DMS53 treated with DMSO at 0.1 percent for 48 hours (cell line): ENCODE results near the gene RASGRP3.
A peak's percentile ranks its signal among the peaks of the same experiment; 100 is the strongest.

ENCODE experiments used
- DNase-seq: peaks from one replicate; lab custom pipeline; 2025; ENCODE audit not compliant: unreplicated experiment; lab: John Stamatoyannopoulos, UW

RASGRP3 gene

GRCh38 chr2:33573657-33574056, 97.2 kb downstream of the RASGRP3 start:
- DNase-seq = no peak

- no peak for DNase-seq
These were observed 100.6 kb downstream of the RASGRP3 start for GRCh38 chr2:33577084-33577483.

GRCh38 chr2:33577668-33578067, 101.2 kb downstream of the RASGRP3 start:
- no peak for DNase-seq

- DNase-seq = no peak
These were observed 102.8 kb downstream of the RASGRP3 start for GRCh38 chr2:33579227-33579626.

- DNase-seq = no peak
These were observed 105.4 kb downstream of the RASGRP3 start for GRCh38 chr2:33581872-33582271.

- no peak for DNase-seq
These were observed 106.9 kb downstream of the RASGRP3 start for GRCh38 chr2:33583194-33583938.

GRCh38 chr2:33586766-33587165, 110.3 kb downstream of the RASGRP3 start:
- no peak for DNase-seq

GRCh38 chr2:33588232-33588631, 111.8 kb downstream of the RASGRP3 start:
- DNase-seq = no peak

GRCh38 chr2:33589444-33589843, 113.0 kb downstream of the RASGRP3 start:
- no peak for DNase-seq

GRCh38 chr2:33595385-33595784, 118.9 kb downstream of the RASGRP3 start:
- no peak for DNase-seq

- no peak for DNase-seq
These were observed 120.6 kb downstream of the RASGRP3 start for GRCh38 chr2:33597026-33597425.

- DNase-seq = peak; percentile 33
These were observed 122.2 kb downstream of the RASGRP3 start for GRCh38 chr2:33598561-33599174.

- DNase-seq = peak; percentile 84
These were observed 122.9 kb downstream of the RASGRP3 start, which contains the start of gene FAM98A for GRCh38 chr2:33599175-33599942. Gene FAM98A (minus strand): TSS chr2:33599299. CDS start chr2:33599221, 78 bp downstream.

GRCh38 chr2:33599943-33600192, 123.4 kb downstream of the RASGRP3 start:
- no peak for DNase-seq

- DNase-seq = no peak
These were observed 125.9 kb downstream of the RASGRP3 start for GRCh38 chr2:33602201-33602830.

GRCh38 chr2:33603416-33603815, 127.0 kb downstream of the RASGRP3 start:
- DNase-seq = no peak

- DNase-seq = no peak
These were observed 128.6 kb downstream of the RASGRP3 start for GRCh38 chr2:33605056-33605455.

- no peak for DNase-seq
These were observed 129.7 kb downstream of the RASGRP3 start for GRCh38 chr2:33606100-33606499.

- DNase-seq = no peak
These were observed 130.2 kb downstream of the RASGRP3 start for GRCh38 chr2:33606622-33607021.

GRCh38 chr2:33607251-33607721, 130.8 kb downstream of the RASGRP3 start:
- no peak for DNase-seq

- DNase-seq = no peak
These were observed 131.5 kb downstream of the RASGRP3 start for GRCh38 chr2:33607905-33608304.

GRCh38 chr2:33614190-33614589, 137.7 kb downstream of the RASGRP3 start:
- DNase-seq = no peak
